ENCODE results near the gene ATXN7L1. TPM values are rescaled to one million over a fixed set of nuclear protein-coding genes. Genes with fewer than 3 reads are reported as not detected.

The ATXN7L1 gene
- total and polyA plus RNA-seq, 7 donors, result 5.4 to 20.5 (median 12.8) TPM

DNA sequence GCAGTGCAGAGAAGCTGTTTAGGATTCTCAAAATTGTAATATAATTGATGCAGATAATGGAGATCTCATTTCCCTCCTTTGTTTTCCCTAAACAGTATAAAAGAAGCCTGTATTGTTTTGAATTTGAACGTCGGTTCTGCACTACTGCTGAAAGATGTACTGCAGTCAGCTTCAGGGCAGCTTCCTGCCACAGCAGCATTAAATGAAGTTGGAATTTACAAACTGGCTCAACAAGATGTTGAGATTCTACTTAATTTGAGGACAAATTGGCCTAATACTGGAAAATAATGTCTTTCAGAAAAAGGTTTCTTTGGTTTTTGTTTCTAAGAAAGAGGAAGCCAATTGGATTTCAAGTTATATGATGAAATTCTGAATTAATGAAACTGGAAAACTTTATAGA lies 309.4 kb downstream of the ATXN7L1 start:
- Histone ChIP-seq H3K4me3 (no peak overlapping the region), H3K27me3 (no peaks in the 10 kb centered on the region), H3K4me1 (no peaks in the 10 kb centered on the region), H3K36me3 (peaks cover 5 to 68% (median 22%) of the 10 kb centered on the region in 4 donors), H3K9me3 (no peaks in the 10 kb centered on the region), H3K27ac (no peak overlapping the region)
- no peak for TF ChIP-seq POLR2A (IDR thresholded peaks at IDR 0.05)
- intact Hi-C loops (cut with DNase I), result no loop called here
- WGBS, 2 donors, result 89 to 90% methylated on average over 2 of the region's 2 CpGs
- no peak for DNase-seq

DNA sequence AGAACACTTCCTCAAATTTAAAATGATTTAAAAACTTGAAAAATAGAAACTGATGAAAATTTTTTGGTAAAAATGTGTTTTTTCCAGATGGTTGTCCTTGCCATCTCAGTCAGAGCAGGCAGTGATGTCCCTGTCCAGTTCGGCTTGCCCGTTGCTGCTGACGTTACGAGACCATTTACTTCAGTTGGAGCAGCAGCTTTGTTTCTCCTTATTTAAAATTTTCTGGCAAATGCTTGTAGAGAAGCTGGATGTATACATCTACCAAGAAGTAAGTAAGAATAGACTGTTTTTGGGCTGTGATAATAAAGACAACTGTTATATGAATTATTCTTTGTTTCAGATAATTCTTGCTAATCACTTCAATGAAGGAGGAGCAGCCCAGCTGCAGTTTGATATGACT lies 311.2 kb downstream of the ATXN7L1 start:
- Histone ChIP-seq H3K27me3 (no peaks in the 10 kb centered on the region), H3K36me3 (peaks cover 5 to 85% (median 22%) of the 10 kb centered on the region in 4 donors), H3K4me1 (no peaks in the 10 kb centered on the region), H3K9me3 (no peaks in the 10 kb centered on the region), H3K27ac (no peak overlapping the region), H3K4me3 (no peak overlapping the region)
- no peak for DNase-seq
- TF ChIP-seq POLR2A (IDR thresholded peaks at IDR 0.05) (no peak), EP300 (IDR thresholded peaks at IDR 0.05) (no peak), POLR2AphosphoS5 (IDR thresholded peaks at IDR 0.05) (no peak)
- TF ChIP-seq, protein P1, sequence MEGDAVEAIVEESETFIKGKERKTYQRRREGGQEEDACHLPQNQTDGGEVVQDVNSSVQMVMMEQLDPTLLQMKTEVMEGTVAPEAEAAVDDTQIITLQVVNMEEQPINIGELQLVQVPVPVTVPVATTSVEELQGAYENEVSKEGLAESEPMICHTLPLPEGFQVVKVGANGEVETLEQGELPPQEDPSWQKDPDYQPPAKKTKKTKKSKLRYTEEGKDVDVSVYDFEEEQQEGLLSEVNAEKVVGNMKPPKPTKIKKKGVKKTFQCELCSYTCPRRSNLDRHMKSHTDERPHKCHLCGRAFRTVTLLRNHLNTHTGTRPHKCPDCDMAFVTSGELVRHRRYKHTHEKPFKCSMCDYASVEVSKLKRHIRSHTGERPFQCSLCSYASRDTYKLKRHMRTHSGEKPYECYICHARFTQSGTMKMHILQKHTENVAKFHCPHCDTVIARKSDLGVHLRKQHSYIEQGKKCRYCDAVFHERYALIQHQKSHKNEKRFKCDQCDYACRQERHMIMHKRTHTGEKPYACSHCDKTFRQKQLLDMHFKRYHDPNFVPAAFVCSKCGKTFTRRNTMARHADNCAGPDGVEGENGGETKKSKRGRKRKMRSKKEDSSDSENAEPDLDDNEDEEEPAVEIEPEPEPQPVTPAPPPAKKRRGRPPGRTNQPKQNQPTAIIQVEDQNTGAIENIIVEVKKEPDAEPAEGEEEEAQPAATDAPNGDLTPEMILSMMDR (IDR thresholded peaks at IDR 0.05), result no peak
- intact Hi-C loops (cut with DNase I), result no loop called here
- 98 to 99% methylated on average over 4 of the region's 4 CpGs for WGBS, 2 donors

DNA sequence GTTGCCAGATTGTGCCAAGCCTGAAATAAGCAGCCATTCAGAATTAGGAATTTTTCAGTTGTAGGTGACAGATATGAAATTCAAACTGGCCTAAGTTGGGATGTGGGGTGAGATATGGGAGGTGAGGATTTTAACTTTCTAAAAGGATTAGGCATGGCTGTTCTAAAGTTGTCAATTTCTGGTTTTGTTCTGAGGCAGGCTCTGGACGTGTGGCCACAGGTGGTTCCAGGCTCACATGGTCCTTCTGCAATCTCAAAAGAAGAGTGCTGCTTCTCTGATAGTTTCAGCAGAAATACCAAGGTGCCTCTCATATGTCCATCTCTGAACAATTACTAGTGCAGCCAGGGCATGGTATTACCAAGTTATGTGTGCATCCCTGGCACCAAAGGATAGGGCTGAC lies 316.5 kb downstream of the ATXN7L1 start:
- intact Hi-C loops (cut with DNase I), result no loop called here
- TF ChIP-seq POLR2A (IDR thresholded peaks at IDR 0.05) (no peak), POLR2AphosphoS5 (IDR thresholded peaks at IDR 0.05) (no peak), EP300 (IDR thresholded peaks at IDR 0.05) (no peak)
- TF ChIP-seq, protein P1 (IDR thresholded peaks at IDR 0.05), result no peak
- 86 to 94% methylated on average over 1 of the region's 1 CpG for WGBS, 2 donors
- H3K36me3 ChIP-seq, result peaks cover 4 to 94% (median 30%) of the 10 kb centered on the region in 4 donors
- no peaks in the 10 kb centered on the region for H3K9me3 ChIP-seq
- H3K27ac ChIP-seq, result no peak overlapping the region
- H3K4me3 ChIP-seq, result no peak overlapping the region
- no peaks in the 10 kb centered on the region for H3K4me1 ChIP-seq
- H3K27me3 ChIP-seq, result no peaks in the 10 kb centered on the region
- no peak for DNase-seq

Other genes with a start within 250 kb of the ATXN7L1 start
- gene CDHR3, start 86.7 kb upstream of the ATXN7L1 start, total RNA-seq, result 10 to 100 TPM in 3 of 4 donors, 1 to 10 TPM in 1; 2.2 to 21.3 (median 16.9) TPM
- 1 to 10 TPM; 2.4 to 3.7 (median 3.2) TPM for gene CDHR3, start 86.7 kb upstream of the ATXN7L1 start, polyA plus RNA-seq
- gene SYPL1, start 235.7 kb upstream of the ATXN7L1 start, total RNA-seq, result 100 to 1,000 TPM in 3 of 4 donors, 10 to 100 TPM in 1; 99.5 to 184 (median 144) TPM
- gene SYPL1, start 235.7 kb upstream of the ATXN7L1 start, polyA plus RNA-seq, result 10 to 100 TPM; 21.0 to 84.0 (median 24.3) TPM